ENCODE results near the gene SIM2. TPM values are rescaled to one million over a fixed set of nuclear protein-coding genes. Genes with fewer than 3 reads are reported as not detected.

The SIM2 gene
- total RNA-seq, 1 experiment from 2014 or later: not detected

GRCh38 chr21:36773117-36773516 is 74.2 kb downstream of the SIM2 start:
- no peak overlapping the region for H3K4ac ChIP-seq (ENCODE audit: low read depth, low read length)
- no peak for DNase-seq
- no peak overlapping the region for H2AK5ac ChIP-seq (ENCODE audit: insufficient read length, low read length)
- no peaks in the 10 kb centered on the region for H4K20me1 ChIP-seq (ENCODE audit: control insufficient read depth, insufficient read depth, insufficient read length)
- peaks cover 8% of the 10 kb centered on the region in 2 experiments for H3K4me1 Mint-ChIP-seq
- no peaks in the 10 kb centered on the region; the same call in 1 of the 2 replicates for H3K4me1 ChIP-seq (ENCODE audit: insufficient read depth, low read length)
- H3K27ac Mint-ChIP-seq: no peak overlapping the region
- H4K91ac ChIP-seq (ENCODE audit: insufficient read length, low read depth, low read length): no peak overlapping the region
- no peak overlapping the region for H2BK5ac ChIP-seq (ENCODE audit: insufficient read length, low read length)
- no CpG with 5 or more reads among the region's 5 CpGs for WGBS (ENCODE audit: extremely low coverage, insufficient read length, low lambda C conversion rate)
- no peak overlapping the region for H4K8ac ChIP-seq (replicated peaks; ENCODE audit: insufficient read length, low read depth, low read length)
- TF ChIP-seq, protein P1, sequence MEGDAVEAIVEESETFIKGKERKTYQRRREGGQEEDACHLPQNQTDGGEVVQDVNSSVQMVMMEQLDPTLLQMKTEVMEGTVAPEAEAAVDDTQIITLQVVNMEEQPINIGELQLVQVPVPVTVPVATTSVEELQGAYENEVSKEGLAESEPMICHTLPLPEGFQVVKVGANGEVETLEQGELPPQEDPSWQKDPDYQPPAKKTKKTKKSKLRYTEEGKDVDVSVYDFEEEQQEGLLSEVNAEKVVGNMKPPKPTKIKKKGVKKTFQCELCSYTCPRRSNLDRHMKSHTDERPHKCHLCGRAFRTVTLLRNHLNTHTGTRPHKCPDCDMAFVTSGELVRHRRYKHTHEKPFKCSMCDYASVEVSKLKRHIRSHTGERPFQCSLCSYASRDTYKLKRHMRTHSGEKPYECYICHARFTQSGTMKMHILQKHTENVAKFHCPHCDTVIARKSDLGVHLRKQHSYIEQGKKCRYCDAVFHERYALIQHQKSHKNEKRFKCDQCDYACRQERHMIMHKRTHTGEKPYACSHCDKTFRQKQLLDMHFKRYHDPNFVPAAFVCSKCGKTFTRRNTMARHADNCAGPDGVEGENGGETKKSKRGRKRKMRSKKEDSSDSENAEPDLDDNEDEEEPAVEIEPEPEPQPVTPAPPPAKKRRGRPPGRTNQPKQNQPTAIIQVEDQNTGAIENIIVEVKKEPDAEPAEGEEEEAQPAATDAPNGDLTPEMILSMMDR (conservative IDR thresholded peaks at IDR 0.05): no peak
- no peak overlapping the region for H3K4me3 Mint-ChIP-seq
- no peak overlapping the region for H2BK12ac ChIP-seq (ENCODE audit: insufficient read length, low read depth, low read length)
- no peaks in the 10 kb centered on the region for H3K9me3 Mint-ChIP-seq
- H3K14ac ChIP-seq (ENCODE audit: insufficient read depth, low read length): no peak overlapping the region; the same call in 1 of the 2 replicates
- H3K79me1 ChIP-seq (ENCODE audit: insufficient read depth, low read depth, low read length, poor library complexity, severe bottlenecking): no peaks in the 10 kb centered on the region
- no peak overlapping the region for H2BK20ac ChIP-seq (ENCODE audit: low read depth, low read length, poor library complexity, severe bottlenecking)
- H3K4me2 ChIP-seq (ENCODE audit: insufficient read depth, insufficient read length, low read length): no peak overlapping the region
- no peaks in the 10 kb centered on the region for H3K27me3 Mint-ChIP-seq (ENCODE audit: low read depth)
- H3K23ac ChIP-seq (ENCODE audit: insufficient read length, low read depth, low read length): no peak overlapping the region
- H3K27me3 ChIP-seq (ENCODE audit: insufficient read depth, low read length): no peaks in the 10 kb centered on the region
- no peaks in the 10 kb centered on the region for H3K23me2 ChIP-seq (ENCODE audit: insufficient read length, low read depth, low read length, poor library complexity, severe bottlenecking)
- no peak overlapping the region for H3T11ph ChIP-seq (ENCODE audit: low read length)
- no peak overlapping the region for H3K9ac ChIP-seq (ENCODE audit: extremely low read depth, insufficient read length, low read length)
- H3K18ac ChIP-seq (ENCODE audit: insufficient read length, low read depth, low read length): no peak overlapping the region
- no peak overlapping the region for H2BK120ac ChIP-seq (ENCODE audit: low read depth, low read length, poor library complexity, severe bottlenecking)
- no peak overlapping the region for H3K27ac ChIP-seq (ENCODE audit: insufficient read length, low read depth, low read length)
- no peak overlapping the region for H3K56ac ChIP-seq (ENCODE audit: insufficient read length, low read depth, low read length)
- no peaks in the 10 kb centered on the region for H3K9me3 ChIP-seq (ENCODE audit: control insufficient read depth, low read depth, low read length)
- no peak overlapping the region for H2AFZ ChIP-seq (ENCODE audit: low read length)
- no peaks in the 10 kb centered on the region for H3K36me3 Mint-ChIP-seq (ENCODE audit: insufficient read depth in 1 of 3, low read depth in 3 of 3)
- no peak overlapping the region for H4K5ac ChIP-seq (ENCODE audit: insufficient read length, low read depth, low read length)
- no peaks in the 10 kb centered on the region for H3K79me2 ChIP-seq (ENCODE audit: insufficient read depth, low read length)
- H2BK15ac ChIP-seq (ENCODE audit: low read depth, low read length): no peak overlapping the region

Data from H9 (cell line).